Lung (tissue), 12 donors: Measurements from ENCODE around the gene IGSF21. TPM values are rescaled to one million over a fixed set of nuclear protein-coding genes. Genes with fewer than 3 reads are reported as not detected.

ENCODE experiments used
- ATAC-seq: fragments of 200-7000 bp; cut with Tn5 transposase; one replicate; pipeline ENCODE4 v1.9.1; 2020; ENCODE audit warnings: moderate number of reproducible peaks; ENCODE audit not compliant: insufficient read depth, low FRiP score
- DNase-seq, 3 donors: peaks; one replicate each; pipeline ENCODE4 v3.0.0-alpha.2; 2013 to 2017
- H3K27ac ChIP-seq, 2 donors: one replicate each; pipeline ENCODE4 v1.5.1; 2013; ENCODE audit warnings: mild to moderate bottlenecking in 2 of 2, moderate library complexity in 2 of 2, control low read depth in 1 of 2, inconsistent platforms in 1 of 2, low read depth in 1 of 2, low read length in 1 of 2
- H3K27me3 ChIP-seq, 3 donors: one replicate each; pipeline ENCODE4 v1.5.1; 2013; ENCODE audit warnings: low read length in 2 of 3; ENCODE audit not compliant: control insufficient read depth in 3 of 3, insufficient read depth in 3 of 3
- H3K36me3 ChIP-seq, 4 donors: one replicate each; pipeline ENCODE4 v1.5.1; 2013; ENCODE audit warnings: low read length in 4 of 4, mild to moderate bottlenecking in 1 of 4, moderate library complexity in 1 of 4; ENCODE audit not compliant: control insufficient read depth in 4 of 4, insufficient read depth in 4 of 4
- H3K4me1 ChIP-seq, 5 donors: one replicate each; pipeline ENCODE4 v1.5.1; 2013; ENCODE audit warnings: low read length in 5 of 5, mild to moderate bottlenecking in 2 of 5, moderate library complexity in 1 of 5; ENCODE audit not compliant: control insufficient read depth in 5 of 5, insufficient read depth in 5 of 5
- H3K4me3 ChIP-seq: one replicate; pipeline ENCODE4 v1.5.1; 2013; ENCODE audit warnings: mild to moderate bottlenecking, control low read depth, moderate library complexity
- H3K9ac ChIP-seq, 2 donors: one replicate each; pipeline ENCODE4 v1.5.1; 2013; ENCODE audit warnings: low read length in 2 of 2, control low read depth in 1 of 2; ENCODE audit not compliant: insufficient read depth in 1 of 2
- H3K9me3 ChIP-seq, 4 donors: one replicate each; pipeline ENCODE4 v1.5.1; 2013; ENCODE audit warnings: low read length in 3 of 4, mild to moderate bottlenecking in 1 of 4, moderate library complexity in 1 of 4; ENCODE audit not compliant: control insufficient read depth in 4 of 4, insufficient read depth in 3 of 4
- CTCF ChIP-seq: IDR thresholded peaks from 2 replicates; pipeline ENCODE4 v1.5.1; 2012; ENCODE audit warnings: mild to moderate bottlenecking; ENCODE audit errors: control extremely low read depth, extremely low read depth
- WGBS, 2 donors: extraction: QIAGEN DNeasy Blood & Tissue Kit; methylation state at CpG; one replicate each; pipeline ENCODE4 v1.1.7; 2013; 5-methylcytosine and 5-hydroxymethylcytosine counted together
- polyA plus RNA-seq, 2 donors: library from polyadenylated mRNA; stranded (reverse); fragments of 200-250 nt; gene quantifications; one replicate each; pipeline ENCODE4 v1.2.1, GENCODE V29; 2013
- total RNA-seq, 2 donors: library from RNA; depleted of rRNA in 1 of 2; stranded (reverse); fragments of >200 nt in 1 of 2; gene quantifications; one replicate each; pipeline ENCODE4 v1.2.1, GENCODE V29; 2014 to 2021
- donor health status: control.
- donor health status: control.
- donor health status: Bipolar disorder and iron deficiency.
- donor health status: healthy.
- donor health status: DM: yes; HTN: yes; CAD: no.

IGSF21 gene
- total and polyA plus RNA-seq, 4 donors = 0.18 to 2.6 (median 0.62) TPM

- H3K9me3 ChIP-seq = peaks cover 0 to 2% (median 0%) of the 10 kb centered on the region in 4 donors
- no peak for ATAC-seq
- H3K27ac ChIP-seq = no peak overlapping the region
- peaks cover 0 to 11% (median 5%) of the 10 kb centered on the region in 3 donors for H3K27me3 ChIP-seq
- DNase-seq = no peak
- WGBS, 2 donors = 67 to 81% methylated on average over 9 of the region's 9 CpGs
- peaks cover 0 to 5% (median 0%) of the 10 kb centered on the region in 5 donors for H3K4me1 ChIP-seq
- no peaks in the 10 kb centered on the region for H3K36me3 ChIP-seq
- no peak for TF ChIP-seq CTCF
- no peak overlapping the region for H3K4me3 ChIP-seq
- H3K9ac ChIP-seq = no peak overlapping the region
These were observed 250.1 kb downstream of the IGSF21 start for GRCh38 chr1:18357622-18358230.

- H3K4me3 ChIP-seq = no peak overlapping the region
- peaks cover 0 to 5% (median 0%) of the 10 kb centered on the region in 5 donors for H3K4me1 ChIP-seq
- no peak overlapping the region for H3K9ac ChIP-seq
- WGBS, 2 donors = 42 to 70% methylated on average over 1 of the region's 1 CpG
- H3K9me3 ChIP-seq = peaks cover 0 to 2% (median 0%) of the 10 kb centered on the region in 4 donors
- no peak overlapping the region for H3K27ac ChIP-seq
- H3K27me3 ChIP-seq = peaks cover 0 to 6% (median 5%) of the 10 kb centered on the region in 3 donors
- no peak for ATAC-seq
- H3K36me3 ChIP-seq = no peaks in the 10 kb centered on the region
- no peak for TF ChIP-seq CTCF
- no peak for DNase-seq
These were observed 251.0 kb downstream of the IGSF21 start for GRCh38 chr1:18358600-18358999.

GRCh38 chr1:18360251-18360650 lies 252.7 kb downstream of the IGSF21 start:
- ATAC-seq (no peak), DNase-seq (no peak)
- peaks cover 0 to 4% (median 0%) of the 10 kb centered on the region in 4 donors for H3K9me3 ChIP-seq
- H3K9ac ChIP-seq = no peak overlapping the region
- no peaks in the 10 kb centered on the region for H3K36me3 ChIP-seq
- H3K4me3 ChIP-seq = no peak overlapping the region
- H3K4me1 ChIP-seq = no peaks in the 10 kb centered on the region
- H3K27me3 ChIP-seq = peaks cover 0 to 5% (median 2%) of the 10 kb centered on the region in 3 donors
- WGBS, 2 donors = 80 to 82% methylated on average over 7 of the region's 7 CpGs
- no peak for TF ChIP-seq CTCF
- no peak overlapping the region for H3K27ac ChIP-seq
